ENCODE data around the gene ERN1. TPM values are rescaled to one million over a fixed set of nuclear protein-coding genes. Genes with fewer than 3 reads are reported as not detected.
A peak's percentile ranks its signal among the peaks of the same experiment; 100 is the strongest.

ERN1 gene
- total RNA-seq, 1 donor from 2014 or later: 12.1 TPM

DNA sequence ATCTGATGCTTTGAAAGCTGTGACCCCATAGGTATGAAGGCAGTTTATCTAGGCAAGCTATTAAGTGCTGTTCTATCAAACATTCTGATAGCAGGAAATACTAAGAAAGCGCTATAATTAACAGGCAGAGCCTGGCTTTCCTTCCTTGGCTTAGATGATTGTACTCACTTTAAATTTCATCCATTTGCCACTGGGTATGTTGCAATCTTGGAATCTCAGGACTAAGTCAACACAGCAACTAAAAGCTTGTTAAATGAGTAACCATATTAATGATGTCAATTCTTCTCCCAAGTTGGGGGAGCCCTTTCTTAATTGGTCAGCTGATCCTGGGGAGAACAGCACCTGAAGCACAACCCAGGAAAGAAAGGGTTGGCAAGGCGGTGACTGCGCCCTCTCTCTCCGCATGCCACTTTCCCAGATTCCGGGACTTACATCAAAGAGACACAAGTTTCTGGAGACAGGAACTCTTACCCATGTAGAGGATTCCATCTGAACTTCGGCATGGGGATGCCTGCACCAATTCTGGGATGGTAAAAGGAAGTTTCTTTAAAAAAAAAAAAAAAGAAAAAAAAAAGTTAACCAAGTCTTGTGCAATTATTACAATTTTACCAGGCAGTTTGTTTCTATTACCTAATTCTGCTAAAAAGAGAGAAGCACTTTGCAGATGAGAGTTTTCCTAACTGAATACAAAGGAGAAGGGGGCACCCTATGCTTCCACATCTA is 55.1 kb downstream of the ERN1 start:
- Mint-ChIP-seq H3K27ac (peak overlapping the region; percentile 61), H3K4me3 (no peak overlapping the region), H3K4me1 (ENCODE audit: unreplicated experiment) (peaks cover 13% of the 10 kb centered on the region), H3K9me3 (no peaks in the 10 kb centered on the region), H3K36me3 (peaks cover 24% of the 10 kb centered on the region), H3K27me3 (no peaks in the 10 kb centered on the region)
- no peak for DNase-seq (ENCODE audit: extremely low spot score, unreplicated experiment)
- TF ChIP-seq, protein P1, sequence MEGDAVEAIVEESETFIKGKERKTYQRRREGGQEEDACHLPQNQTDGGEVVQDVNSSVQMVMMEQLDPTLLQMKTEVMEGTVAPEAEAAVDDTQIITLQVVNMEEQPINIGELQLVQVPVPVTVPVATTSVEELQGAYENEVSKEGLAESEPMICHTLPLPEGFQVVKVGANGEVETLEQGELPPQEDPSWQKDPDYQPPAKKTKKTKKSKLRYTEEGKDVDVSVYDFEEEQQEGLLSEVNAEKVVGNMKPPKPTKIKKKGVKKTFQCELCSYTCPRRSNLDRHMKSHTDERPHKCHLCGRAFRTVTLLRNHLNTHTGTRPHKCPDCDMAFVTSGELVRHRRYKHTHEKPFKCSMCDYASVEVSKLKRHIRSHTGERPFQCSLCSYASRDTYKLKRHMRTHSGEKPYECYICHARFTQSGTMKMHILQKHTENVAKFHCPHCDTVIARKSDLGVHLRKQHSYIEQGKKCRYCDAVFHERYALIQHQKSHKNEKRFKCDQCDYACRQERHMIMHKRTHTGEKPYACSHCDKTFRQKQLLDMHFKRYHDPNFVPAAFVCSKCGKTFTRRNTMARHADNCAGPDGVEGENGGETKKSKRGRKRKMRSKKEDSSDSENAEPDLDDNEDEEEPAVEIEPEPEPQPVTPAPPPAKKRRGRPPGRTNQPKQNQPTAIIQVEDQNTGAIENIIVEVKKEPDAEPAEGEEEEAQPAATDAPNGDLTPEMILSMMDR (conservative IDR thresholded peaks at IDR 0.05): no peak

DNA sequence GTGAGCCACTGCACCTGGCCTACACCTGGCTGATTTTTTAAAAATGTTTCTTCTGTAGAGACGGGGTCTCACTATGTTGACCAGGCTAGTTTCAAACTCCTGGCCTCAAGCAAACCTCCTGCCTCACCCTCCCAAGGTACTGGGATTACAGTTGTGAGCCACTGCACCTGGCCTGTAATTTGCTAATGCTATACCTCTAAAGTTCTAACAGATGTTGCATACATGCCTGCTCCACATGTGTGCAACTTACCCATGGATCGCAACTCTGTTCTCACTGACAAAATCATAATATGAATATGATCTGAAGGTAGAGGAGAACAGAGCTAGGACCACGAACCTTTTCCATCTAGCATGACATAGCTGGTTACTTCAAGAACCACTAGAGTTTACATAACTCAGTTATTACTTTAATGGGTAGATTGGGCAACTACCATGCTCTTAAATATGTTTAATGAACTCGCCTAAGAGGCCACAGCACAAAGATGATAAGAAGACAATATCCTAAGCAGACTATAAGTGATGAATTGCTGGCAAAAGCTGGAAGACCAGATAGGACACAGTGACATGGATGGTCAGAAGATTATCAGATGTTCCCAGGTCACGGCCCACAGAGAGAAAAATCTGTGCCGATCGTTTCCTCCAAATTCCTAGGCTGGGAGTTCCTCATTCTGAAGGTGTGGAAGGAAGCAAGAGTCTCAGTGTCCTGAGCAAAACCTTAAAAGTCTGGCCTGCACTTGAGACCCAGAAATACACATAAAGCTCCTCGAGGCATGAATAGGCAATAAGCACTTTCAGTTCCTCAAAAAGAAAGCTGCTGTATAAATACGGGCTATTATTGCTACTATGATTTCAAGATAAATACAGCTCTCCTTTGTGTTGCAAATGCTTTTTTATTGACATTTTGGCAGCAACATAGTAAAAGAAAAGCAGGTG is 55.9 kb downstream of the ERN1 start:
- no peaks in the 10 kb centered on the region for H3K9me3 Mint-ChIP-seq
- TF ChIP-seq, protein P1 (conservative IDR thresholded peaks at IDR 0.05): no peak
- peak overlapping the region; percentile 61 for H3K27ac Mint-ChIP-seq
- peaks cover 13% of the 10 kb centered on the region for H3K4me1 Mint-ChIP-seq (ENCODE audit: unreplicated experiment)
- H3K4me3 Mint-ChIP-seq: peak overlapping the region; percentile 5
- H3K36me3 Mint-ChIP-seq: peaks cover 32% of the 10 kb centered on the region
- no peak for DNase-seq (ENCODE audit: extremely low spot score, unreplicated experiment)
- H3K27me3 Mint-ChIP-seq: no peaks in the 10 kb centered on the region

DNA sequence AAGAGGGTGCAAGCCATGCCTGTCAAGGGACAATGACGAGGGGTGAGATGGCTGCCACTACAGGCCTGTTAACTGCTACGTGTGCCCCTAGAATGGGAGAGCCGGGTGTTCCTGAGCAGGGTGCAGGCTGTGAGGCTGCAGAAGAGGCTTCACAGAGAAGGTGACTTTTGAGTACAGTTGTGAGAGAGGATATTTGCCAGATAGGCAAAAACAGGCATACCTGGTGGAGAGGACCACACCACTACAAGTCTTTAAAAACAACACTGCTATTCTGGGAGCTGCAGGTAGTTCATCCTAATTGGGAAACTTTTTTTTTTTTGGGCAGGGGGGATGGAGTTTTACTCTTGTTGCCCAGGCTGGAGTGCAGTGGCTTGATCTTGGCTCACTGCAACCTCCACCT is 58.8 kb downstream of the ERN1 start:
- Mint-ChIP-seq H3K27me3 (no peaks in the 10 kb centered on the region), H3K4me1 (ENCODE audit: unreplicated experiment) (peaks cover 7% of the 10 kb centered on the region), H3K9me3 (no peaks in the 10 kb centered on the region), H3K36me3 (peaks cover 44% of the 10 kb centered on the region), H3K4me3 (no peak overlapping the region), H3K27ac (no peak overlapping the region)
- no peak for DNase-seq (ENCODE audit: extremely low spot score, unreplicated experiment)
- TF ChIP-seq, protein P1 (conservative IDR thresholded peaks at IDR 0.05): no peak

DNA sequence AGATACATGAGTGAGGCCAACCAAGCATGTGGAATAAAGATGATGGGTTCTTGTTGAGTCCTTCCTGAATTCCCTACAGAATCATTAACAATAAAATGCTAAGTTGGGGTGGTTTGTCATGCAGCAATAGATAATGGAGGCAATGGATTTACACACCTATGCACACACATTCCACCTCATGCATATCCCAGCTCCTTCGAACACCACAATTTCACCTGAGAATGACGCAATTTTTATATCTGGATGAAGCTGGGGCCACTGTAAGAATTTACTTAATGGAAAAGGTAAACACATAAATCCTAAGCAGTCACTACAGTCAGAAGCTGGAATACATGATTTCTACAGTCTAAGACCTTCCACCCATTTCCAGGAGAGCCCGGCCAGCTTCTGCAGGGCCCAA is 59.7 kb downstream of the ERN1 start:
- TF ChIP-seq, protein P1 (conservative IDR thresholded peaks at IDR 0.05): no peak
- no peaks in the 10 kb centered on the region for H3K27me3 Mint-ChIP-seq
- no peak overlapping the region for H3K4me3 Mint-ChIP-seq
- no peak overlapping the region for H3K27ac Mint-ChIP-seq
- no peaks in the 10 kb centered on the region for H3K9me3 Mint-ChIP-seq
- peaks cover 44% of the 10 kb centered on the region for H3K36me3 Mint-ChIP-seq
- no peak for DNase-seq (ENCODE audit: extremely low spot score, unreplicated experiment)
- H3K4me1 Mint-ChIP-seq (ENCODE audit: unreplicated experiment): peaks cover 7% of the 10 kb centered on the region

DNA sequence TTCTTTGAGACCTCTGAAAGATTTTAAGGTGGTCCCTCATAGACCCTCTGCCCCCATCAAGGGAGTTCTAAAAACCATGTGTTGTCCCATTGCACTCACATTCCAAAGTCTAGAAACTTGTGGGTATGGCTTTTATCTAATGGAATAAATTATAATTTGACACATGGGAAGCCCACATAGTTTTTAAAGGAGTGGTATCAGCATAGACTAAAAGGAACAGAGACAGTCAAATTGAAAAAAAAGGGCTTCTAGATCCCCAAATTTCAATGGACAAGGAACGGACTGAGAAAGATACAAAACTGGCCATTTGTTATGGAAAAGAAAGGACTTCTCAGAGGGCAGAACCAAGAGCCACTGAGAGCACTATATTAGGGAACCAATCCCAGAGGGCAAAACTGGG is 60.8 kb downstream of the ERN1 start:
- H3K27ac Mint-ChIP-seq: no peak overlapping the region
- H3K27me3 Mint-ChIP-seq: no peaks in the 10 kb centered on the region
- DNase-seq (ENCODE audit: extremely low spot score, unreplicated experiment): no peak
- peaks cover 50% of the 10 kb centered on the region for H3K36me3 Mint-ChIP-seq
- TF ChIP-seq, protein P1 (conservative IDR thresholded peaks at IDR 0.05): no peak
- no peaks in the 10 kb centered on the region for H3K9me3 Mint-ChIP-seq
- H3K4me1 Mint-ChIP-seq (ENCODE audit: unreplicated experiment): peaks cover 4% of the 10 kb centered on the region
- H3K4me3 Mint-ChIP-seq: no peak overlapping the region

Data from type B pancreatic cell (in vitro differentiated cells).